Measurements from ENCODE around the gene GINS2. TPM values are rescaled to one million over a fixed set of nuclear protein-coding genes. Genes with fewer than 3 reads are reported as not detected.

The GINS2 gene
- total and polyA plus RNA-seq, 4 donors, result 1.6 to 3.1 (median 2.4) TPM

- H3K4me3 ChIP-seq, result no peak overlapping the region
- peak; percentile 66 to 77 (median 69) for DNase-seq
- H3K9ac ChIP-seq (ENCODE audit: insufficient read depth in 1 of 2, low read length in 2 of 2), result no peak overlapping the region
- H3K9me3 ChIP-seq (ENCODE audit: control insufficient read depth in 4 of 4, insufficient read depth in 3 of 4, low read length in 3 of 4), result no peaks in the 10 kb centered on the region
- peak; percentile 63 for ATAC-seq (ENCODE audit: insufficient read depth, low FRiP score)
- peaks cover 0 to 29% (median 11%) of the 10 kb centered on the region in 5 donors for H3K4me1 ChIP-seq (ENCODE audit: control insufficient read depth in 5 of 5, insufficient read depth in 5 of 5, low read length in 5 of 5)
- H3K27me3 ChIP-seq (ENCODE audit: control insufficient read depth in 3 of 3, insufficient read depth in 3 of 3, low read length in 2 of 3), result no peaks in the 10 kb centered on the region
- TF ChIP-seq CTCF (IDR thresholded peaks at IDR 0.05; ENCODE audit: control extremely low read depth, extremely low read depth), result peak; percentile 50
- no peak overlapping the region for H3K27ac ChIP-seq (ENCODE audit: low read depth in 1 of 2, low read length in 1 of 2)
- peaks cover 0 to 3% (median 0%) of the 10 kb centered on the region in 4 donors for H3K36me3 ChIP-seq (ENCODE audit: control insufficient read depth in 4 of 4, insufficient read depth in 4 of 4, low read length in 4 of 4)
- WGBS, 2 donors, result 44 to 49% methylated on average over 21 of the region's 21 CpGs
Measured at GRCh38 chr16:85717393-85718152, 28.8 kb upstream of the GINS2 start.

GRCh38 chr16:85716680-85717038, 27.9 kb upstream of the GINS2 start:
- H3K9ac ChIP-seq (ENCODE audit: insufficient read depth in 1 of 2, low read length in 2 of 2), result no peak overlapping the region
- H3K4me3 ChIP-seq, result no peak overlapping the region
- peaks cover 0 to 5% (median 3%) of the 10 kb centered on the region in 4 donors for H3K36me3 ChIP-seq (ENCODE audit: control insufficient read depth in 4 of 4, insufficient read depth in 4 of 4, low read length in 4 of 4)
- H3K27ac ChIP-seq (ENCODE audit: low read depth in 1 of 2, low read length in 1 of 2), result no peak overlapping the region
- DNase-seq (peak in 2 of 3 donors; percentile 41 to 47), ATAC-seq (ENCODE audit: insufficient read depth, low FRiP score) (no peak)
- H3K4me1 ChIP-seq (ENCODE audit: control insufficient read depth in 5 of 5, insufficient read depth in 5 of 5, low read length in 5 of 5), result peaks cover 0 to 29% (median 11%) of the 10 kb centered on the region in 5 donors
- no peak for TF ChIP-seq CTCF (IDR thresholded peaks at IDR 0.05; ENCODE audit: control extremely low read depth, extremely low read depth)
- H3K27me3 ChIP-seq (ENCODE audit: control insufficient read depth in 3 of 3, insufficient read depth in 3 of 3, low read length in 2 of 3), result no peaks in the 10 kb centered on the region
- H3K9me3 ChIP-seq (ENCODE audit: control insufficient read depth in 4 of 4, insufficient read depth in 3 of 4, low read length in 3 of 4), result peaks cover 0 to 7% (median 2%) of the 10 kb centered on the region in 4 donors
- 51 to 57% methylated on average over 3 of the region's 3 CpGs for WGBS, 2 donors

- no peak overlapping the region for H3K27ac ChIP-seq (ENCODE audit: low read depth in 1 of 2, low read length in 1 of 2)
- no peak overlapping the region for H3K4me3 ChIP-seq
- TF ChIP-seq CTCF (IDR thresholded peaks at IDR 0.05; ENCODE audit: control extremely low read depth, extremely low read depth), result no peak
- 19 to 27% methylated on average over 9 of the region's 9 CpGs for WGBS, 2 donors
- H3K4me1 ChIP-seq (ENCODE audit: control insufficient read depth in 5 of 5, insufficient read depth in 5 of 5, low read length in 5 of 5), result peaks cover 0 to 29% (median 11%) of the 10 kb centered on the region in 5 donors
- H3K9me3 ChIP-seq (ENCODE audit: control insufficient read depth in 4 of 4, insufficient read depth in 3 of 4, low read length in 3 of 4), result peaks cover 0 to 7% (median 2%) of the 10 kb centered on the region in 4 donors
- H3K9ac ChIP-seq (ENCODE audit: insufficient read depth in 1 of 2, low read length in 2 of 2), result no peak overlapping the region
- ATAC-seq (ENCODE audit: insufficient read depth, low FRiP score) (no peak), DNase-seq (peak in 1 of 3 donors; percentile 74)
- no peaks in the 10 kb centered on the region for H3K27me3 ChIP-seq (ENCODE audit: control insufficient read depth in 3 of 3, insufficient read depth in 3 of 3, low read length in 2 of 3)
- H3K36me3 ChIP-seq (ENCODE audit: control insufficient read depth in 4 of 4, insufficient read depth in 4 of 4, low read length in 4 of 4), result peaks cover 0 to 5% (median 3%) of the 10 kb centered on the region in 4 donors
Measured at GRCh38 chr16:85716022-85716679, 27.4 kb upstream of the GINS2 start.
